BLaER1 treated with 17β-estradiol and CSF1 and Interleukin-3, amounts not matched to agents 10 nM and 100 nM (cell line): ENCODE data around the gene RASGRP2.

ENCODE experiments used
- H3K27ac ChIP-seq, 11 experiments: shearing (Covaris generic); formaldehyde crosslinking; 2 replicates each; pipeline ENCODE4 v1.8.1; 2022
- H3K27me3 ChIP-seq, 11 experiments: shearing (Covaris generic); formaldehyde crosslinking; 2 replicates each; pipeline ENCODE4 v1.8.1; 2022
- H3K36me3 ChIP-seq, 11 experiments: shearing (Covaris generic); formaldehyde crosslinking; 2 replicates each; pipeline ENCODE4 v1.8.1; 2022
- H3K4me1 ChIP-seq, 10 experiments: shearing (Covaris generic); formaldehyde crosslinking; 2 replicates each; pipeline ENCODE4 v1.8.1; 2022
- H3K4me2 ChIP-seq, 11 experiments: shearing (Covaris generic); formaldehyde crosslinking; 2 replicates each; pipeline ENCODE4 v1.8.1; 2022
- H3K4me3 ChIP-seq, 10 experiments: shearing (Covaris generic); formaldehyde crosslinking; 2 replicates each; pipeline ENCODE4 v1.8.1; 2022
- H3K9ac ChIP-seq, 11 experiments: shearing (Covaris generic); formaldehyde crosslinking; 2 replicates each; pipeline ENCODE4 v1.8.1; 2022
- H3K9me3 ChIP-seq, 11 experiments: shearing (Covaris generic); formaldehyde crosslinking; replicated peaks in 1 of 11; 2 replicates each; pipeline ENCODE4 v1.8.1; 2022
- H4K20me1 ChIP-seq, 11 experiments: shearing (Covaris generic); formaldehyde crosslinking; 2 replicates each; pipeline ENCODE4 v1.8.1; 2022
- Cebpa-rat ChIP-seq, 11 experiments: shearing (Covaris generic); IDR thresholded peaks; 2 replicates each; pipeline ENCODE4 v1.8.1; 2022

The RASGRP2 gene

GRCh38 chr11:64755681-64756361, 11.9 kb upstream of the RASGRP2 start:
- Histone ChIP-seq H3K4me2 (peak overlapping the region in 8 of 11 experiments; percentile 6 to 35 (median 27); a peak in 10 of 22 replicates), H3K4me1 (peaks cover 13 to 69% (median 53%) of the 10 kb centered on the region in 10 experiments; a peak in 19 of 20 replicates), H3K27ac (peak overlapping the region in 1 of 11 experiments; percentile 21; a peak in 1 of 22 replicates), H3K9ac (0 out of 22 replicates have a peak overlapping the region, but pooled peaks of 1 of the 11 experiments have one; percentile 33), H3K27me3 (no peaks in the 10 kb centered on the region), H3K9me3 (no peaks in the 10 kb centered on the region), H3K36me3 (peaks cover 0 to 3% (median 0%) of the 10 kb centered on the region in 11 experiments; a peak in 2 of 22 replicates), H4K20me1 (peaks cover 5 to 17% (median 16%) of the 10 kb centered on the region in 11 experiments; a peak in 18 of 22 replicates), H3K4me3 (no peak overlapping the region)
- TF ChIP-seq Cebpa-rat (IDR thresholded peaks at IDR 0.05), result no peak

- Histone ChIP-seq H3K9me3 (no peaks in the 10 kb centered on the region), H3K4me2 (peak overlapping the region in 1 of 11 experiments; percentile 31; a peak in 1 of 22 replicates), H3K4me3 (no peak overlapping the region), H3K9ac (no peak overlapping the region), H3K36me3 (0 out of 22 replicates have a peak, but pooled peaks cover 0 to 3% (median 0%) of the 10 kb centered on the region in 11 experiments), H4K20me1 (peaks cover 2 to 10% (median 8%) of the 10 kb centered on the region in 11 experiments; a peak in 17 of 22 replicates), H3K27me3 (no peaks in the 10 kb centered on the region), H3K27ac (no peak overlapping the region), H3K4me1 (peaks cover 6 to 69% (median 50%) of the 10 kb centered on the region in 10 experiments; a peak in 19 of 20 replicates)
- TF ChIP-seq Cebpa-rat (IDR thresholded peaks at IDR 0.05), result no peak
These were observed 11.1 kb upstream of the RASGRP2 start for GRCh38 chr11:64754919-64755662.

GRCh38 chr11:64754124-64754918, 10.4 kb upstream of the RASGRP2 start:
- no peak overlapping the region; a peak in 1 of 22 replicates for H3K9ac ChIP-seq
- H3K9me3 ChIP-seq, result no peaks in the 10 kb centered on the region
- no peak for TF ChIP-seq Cebpa-rat (IDR thresholded peaks at IDR 0.05)
- H3K4me3 ChIP-seq, result no peak overlapping the region
- no peak overlapping the region for H3K4me2 ChIP-seq
- H4K20me1 ChIP-seq, result peaks cover 0 to 2% (median under 1%) of the 10 kb centered on the region in 11 experiments; a peak in 4 of 22 replicates
- no peak overlapping the region for H3K27ac ChIP-seq
- no peaks in the 10 kb centered on the region for H3K27me3 ChIP-seq
- peaks cover 0 to 61% (median 42%) of the 10 kb centered on the region in 10 experiments; a peak in 17 of 20 replicates for H3K4me1 ChIP-seq
- 0 out of 22 replicates have a peak, but pooled peaks cover 0 to 3% (median 0%) of the 10 kb centered on the region in 11 experiments for H3K36me3 ChIP-seq

GRCh38 chr11:64753380-64754123, 9.6 kb upstream of the RASGRP2 start:
- Histone ChIP-seq H3K4me1 (peaks cover 0 to 60% (median 39%) of the 10 kb centered on the region in 10 experiments; a peak in 17 of 20 replicates), H3K9ac (no peak overlapping the region), H3K36me3 (0 out of 22 replicates have a peak, but pooled peaks cover 0 to 3% (median 0%) of the 10 kb centered on the region in 11 experiments), H3K4me3 (no peak overlapping the region), H3K9me3 (no peaks in the 10 kb centered on the region), H3K27ac (no peak overlapping the region), H3K4me2 (no peak overlapping the region), H4K20me1 (no peaks in the 10 kb centered on the region), H3K27me3 (no peaks in the 10 kb centered on the region)
- TF ChIP-seq Cebpa-rat (IDR thresholded peaks at IDR 0.05), result no peak

- Histone ChIP-seq H3K9ac (no peak overlapping the region), H3K4me2 (peak overlapping the region in 3 of 11 experiments; percentile 12 to 34 (median 24); a peak in 2 of 22 replicates), H4K20me1 (no peaks in the 10 kb centered on the region), H3K27ac (no peak overlapping the region), H3K4me3 (no peak overlapping the region), H3K27me3 (no peaks in the 10 kb centered on the region), H3K9me3 (no peaks in the 10 kb centered on the region), H3K4me1 (peaks cover 0 to 64% (median 40%) of the 10 kb centered on the region in 10 experiments; a peak in 17 of 20 replicates), H3K36me3 (0 out of 22 replicates have a peak, but pooled peaks cover 0 to 3% (median 0%) of the 10 kb centered on the region in 11 experiments)
- no peak for TF ChIP-seq Cebpa-rat (IDR thresholded peaks at IDR 0.05)
These were observed 9.1 kb upstream of the RASGRP2 start for GRCh38 chr11:64753019-64753379.

- Histone ChIP-seq H3K36me3 (0 out of 22 replicates have a peak, but pooled peaks cover 0 to 3% (median 0%) of the 10 kb centered on the region in 11 experiments), H3K27ac (peak overlapping the region in 2 of 11 experiments; percentile 7 to 18; a peak in 2 of 22 replicates), H3K4me2 (peak overlapping the region in 6 of 11 experiments; percentile 12 to 40 (median 34); a peak in 7 of 22 replicates), H3K4me3 (no peak overlapping the region), H3K9ac (peak overlapping the region in 1 of 11 experiments; percentile 27; a peak in 1 of 22 replicates), H4K20me1 (no peaks in the 10 kb centered on the region), H3K4me1 (peaks cover 0 to 71% (median 44%) of the 10 kb centered on the region in 10 experiments; a peak in 17 of 20 replicates), H3K27me3 (no peaks in the 10 kb centered on the region), H3K9me3 (no peaks in the 10 kb centered on the region)
- no peak for TF ChIP-seq Cebpa-rat (IDR thresholded peaks at IDR 0.05)
These were observed 8.4 kb upstream of the RASGRP2 start for GRCh38 chr11:64752175-64752970.

GRCh38 chr11:64751580-64751979, 7.6 kb upstream of the RASGRP2 start:
- Histone ChIP-seq H3K9ac (no peak overlapping the region), H3K4me1 (peaks cover 0 to 73% (median 48%) of the 10 kb centered on the region in 10 experiments; a peak in 17 of 20 replicates), H3K36me3 (0 out of 22 replicates have a peak, but pooled peaks cover 0 to 3% (median 0%) of the 10 kb centered on the region in 11 experiments), H3K4me2 (peak overlapping the region in 7 of 11 experiments; percentile 16 to 40 (median 30); a peak in 8 of 22 replicates), H3K27ac (peak overlapping the region in 3 of 11 experiments; percentile 7 to 18 (median 7); a peak in 3 of 22 replicates), H3K27me3 (no peaks in the 10 kb centered on the region), H3K9me3 (no peaks in the 10 kb centered on the region), H3K4me3 (no peak overlapping the region), H4K20me1 (no peaks in the 10 kb centered on the region)
- no peak for TF ChIP-seq Cebpa-rat (IDR thresholded peaks at IDR 0.05)
